Endothelial cell (in vitro differentiated cells): ENCODE results near the gene SNX25. TPM values are rescaled to one million over a fixed set of nuclear protein-coding genes. Genes with fewer than 3 reads are reported as not detected.
A peak's percentile ranks its signal among the peaks of the same experiment; 100 is the strongest.

ENCODE experiments used
- DNase-seq: peaks from one replicate; pipeline ENCODE4 v3.0.0; 2021; ENCODE audit warnings: low spot score
- H3K27ac Mint-ChIP-seq: one replicate; pipeline ENCODE4 v1.8.0; 2021; ENCODE audit warnings: mixed read lengths, inconsistent platforms; ENCODE audit not compliant: unreplicated experiment
- H3K27me3 Mint-ChIP-seq: one replicate; pipeline ENCODE4 v1.8.0; 2021; ENCODE audit warnings: mild to moderate bottlenecking, moderate library complexity, mixed read lengths, inconsistent platforms; ENCODE audit not compliant: unreplicated experiment
- H3K36me3 Mint-ChIP-seq: one replicate; pipeline ENCODE4 v1.8.0; 2021; ENCODE audit warnings: mild to moderate bottlenecking, low read depth, mixed read lengths, inconsistent platforms; ENCODE audit not compliant: unreplicated experiment
- H3K4me1 Mint-ChIP-seq: one replicate; pipeline ENCODE4 v1.8.0; 2021; ENCODE audit warnings: mild to moderate bottlenecking, mixed read lengths, inconsistent platforms; ENCODE audit not compliant: unreplicated experiment
- H3K4me3 Mint-ChIP-seq: one replicate; pipeline ENCODE4 v1.8.0; 2021; ENCODE audit warnings: mild to moderate bottlenecking, mixed read lengths, inconsistent platforms; ENCODE audit not compliant: unreplicated experiment
- H3K9me3 Mint-ChIP-seq: one replicate; pipeline ENCODE4 v1.8.0; 2021; ENCODE audit warnings: mixed read lengths, inconsistent platforms; ENCODE audit not compliant: unreplicated experiment
- total RNA-seq: library from RNA; stranded (reverse); fragmentation: NEBNext Ultra II Directional; extraction: Animal tissue kit (Norgen Biotek cat#: 25700); gene quantifications from one replicate; pipeline ENCODE4 v1.2.1, GENCODE V29; 2021; ENCODE audit not compliant: unreplicated experiment
- TF ChIP-seq, protein P1 (sequence below): fragments of 200-600 bp; sonication (generic); IDR thresholded peaks from one replicate; pipeline ENCODE4 v1.5.0; 2021; ENCODE audit warnings: antibody characterized with exemption; ENCODE audit not compliant: unreplicated experiment

The SNX25 gene
- total RNA-seq, 1 donor from 2014 or later = 19.3 TPM

DNA sequence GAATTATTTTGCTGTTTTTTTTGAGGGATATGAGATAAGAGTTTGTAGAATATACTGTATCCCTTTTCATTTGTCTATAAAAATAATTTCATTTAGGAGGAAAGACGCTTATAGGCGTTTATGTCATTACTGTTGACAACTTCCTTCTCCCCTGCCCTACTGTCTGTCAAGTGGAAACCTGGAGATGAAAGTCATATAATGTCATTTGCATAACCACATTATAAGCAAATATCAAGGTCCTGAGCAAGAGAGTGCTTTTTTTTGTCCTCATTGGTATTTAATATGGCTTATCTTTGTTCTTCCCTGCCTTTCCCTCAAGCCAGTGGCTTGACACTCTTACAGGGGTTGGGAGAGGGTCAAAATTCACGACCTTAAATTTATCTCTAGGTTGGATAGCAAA, 130.5 kb downstream of the SNX25 start:
- TF ChIP-seq, protein P1, sequence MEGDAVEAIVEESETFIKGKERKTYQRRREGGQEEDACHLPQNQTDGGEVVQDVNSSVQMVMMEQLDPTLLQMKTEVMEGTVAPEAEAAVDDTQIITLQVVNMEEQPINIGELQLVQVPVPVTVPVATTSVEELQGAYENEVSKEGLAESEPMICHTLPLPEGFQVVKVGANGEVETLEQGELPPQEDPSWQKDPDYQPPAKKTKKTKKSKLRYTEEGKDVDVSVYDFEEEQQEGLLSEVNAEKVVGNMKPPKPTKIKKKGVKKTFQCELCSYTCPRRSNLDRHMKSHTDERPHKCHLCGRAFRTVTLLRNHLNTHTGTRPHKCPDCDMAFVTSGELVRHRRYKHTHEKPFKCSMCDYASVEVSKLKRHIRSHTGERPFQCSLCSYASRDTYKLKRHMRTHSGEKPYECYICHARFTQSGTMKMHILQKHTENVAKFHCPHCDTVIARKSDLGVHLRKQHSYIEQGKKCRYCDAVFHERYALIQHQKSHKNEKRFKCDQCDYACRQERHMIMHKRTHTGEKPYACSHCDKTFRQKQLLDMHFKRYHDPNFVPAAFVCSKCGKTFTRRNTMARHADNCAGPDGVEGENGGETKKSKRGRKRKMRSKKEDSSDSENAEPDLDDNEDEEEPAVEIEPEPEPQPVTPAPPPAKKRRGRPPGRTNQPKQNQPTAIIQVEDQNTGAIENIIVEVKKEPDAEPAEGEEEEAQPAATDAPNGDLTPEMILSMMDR = no peak
- peaks cover 27% of the 10 kb centered on the region for H3K36me3 Mint-ChIP-seq

GRCh38 chr4:185341377-185341776, 132.0 kb downstream of the SNX25 start:
- Mint-ChIP-seq H3K36me3 (peaks cover 27% of the 10 kb centered on the region), H3K4me1 (peaks cover 36% of the 10 kb centered on the region), H3K27ac (no peak overlapping the region), H3K9me3 (no peaks in the 10 kb centered on the region), H3K4me3 (no peak overlapping the region), H3K27me3 (peaks cover 3% of the 10 kb centered on the region)
- TF ChIP-seq, protein P1 = no peak
- DNase-seq = no peak

More for the DNA sequence above, 130.5 kb downstream of the SNX25 start:
- peaks cover 3% of the 10 kb centered on the region for H3K27me3 Mint-ChIP-seq
- no peak overlapping the region for H3K4me3 Mint-ChIP-seq
- no peaks in the 10 kb centered on the region for H3K9me3 Mint-ChIP-seq
- no peak for DNase-seq
- H3K4me1 Mint-ChIP-seq = peaks cover 42% of the 10 kb centered on the region
- H3K27ac Mint-ChIP-seq = no peak overlapping the region

DNA sequence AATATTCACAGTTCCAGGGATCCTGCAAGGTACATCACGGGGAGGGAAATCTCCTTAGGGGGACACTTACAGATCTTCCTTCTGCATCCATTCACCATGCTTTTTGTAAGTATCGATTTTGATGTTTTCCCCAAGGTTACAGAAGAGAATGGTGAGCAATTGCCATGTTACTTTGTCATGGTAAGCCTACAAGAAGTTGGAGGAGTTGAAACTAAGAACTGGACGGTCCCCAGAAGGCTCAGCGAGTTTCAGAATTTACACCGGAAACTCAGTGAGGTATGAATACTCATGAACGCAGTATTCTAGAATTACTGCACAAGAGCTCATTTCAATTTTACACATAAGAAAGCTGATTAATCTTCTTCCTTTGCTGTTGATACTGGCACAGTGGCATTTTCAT, 132.4 kb downstream of the SNX25 start:
- Mint-ChIP-seq H3K27ac (no peak overlapping the region), H3K4me3 (peak overlapping the region; percentile 2), H3K9me3 (no peaks in the 10 kb centered on the region), H3K27me3 (peaks cover 3% of the 10 kb centered on the region), H3K4me1 (peaks cover 34% of the 10 kb centered on the region), H3K36me3 (peaks cover 29% of the 10 kb centered on the region)
- TF ChIP-seq, protein P1 = no peak
- no peak for DNase-seq

DNA sequence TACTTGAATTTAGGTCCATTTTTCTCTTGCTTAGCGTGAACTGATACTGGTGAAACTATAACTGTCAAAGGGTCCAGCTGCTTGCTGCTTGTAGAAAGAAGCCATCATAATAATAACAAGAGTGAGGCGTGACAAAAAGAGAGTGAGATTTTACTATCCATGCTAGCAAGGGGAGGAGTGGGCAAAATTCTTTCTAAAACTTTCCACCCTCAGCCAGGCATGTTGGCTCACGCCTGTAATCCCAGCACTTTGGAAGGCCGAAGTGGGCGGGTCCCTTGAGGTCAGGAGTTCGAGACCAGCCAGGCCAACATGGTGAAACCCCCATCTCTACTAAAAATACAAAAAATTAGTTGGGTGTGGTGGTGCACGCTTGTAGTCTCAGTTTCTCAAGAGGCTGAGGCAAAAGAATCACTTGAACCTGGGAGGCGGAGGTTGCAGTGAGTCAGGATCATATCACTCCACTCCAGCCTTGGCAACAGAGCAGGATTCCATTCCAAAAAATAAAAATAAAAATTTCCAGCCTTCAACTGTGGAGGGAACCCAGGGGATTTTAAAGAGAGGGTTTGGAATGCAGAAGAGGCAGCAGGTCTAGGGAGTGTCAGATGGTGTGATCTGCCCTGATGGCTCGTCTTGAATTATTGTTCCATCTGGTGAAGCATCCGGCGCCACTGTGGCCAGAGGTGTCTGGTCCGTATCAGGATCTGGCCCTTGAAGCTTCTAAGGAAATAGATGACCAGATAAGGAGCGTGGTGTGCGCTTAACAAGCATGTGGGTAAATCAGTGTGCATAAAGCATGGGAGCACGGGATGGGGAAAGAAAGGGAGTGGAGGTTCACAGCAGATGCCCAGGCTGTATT, 134.6 kb downstream of the SNX25 start:
- peaks cover 3% of the 10 kb centered on the region for H3K27me3 Mint-ChIP-seq
- H3K9me3 Mint-ChIP-seq = no peaks in the 10 kb centered on the region
- peak overlapping the region; percentile 84 for H3K27ac Mint-ChIP-seq
- TF ChIP-seq, protein P1 = no peak
- peaks cover 34% of the 10 kb centered on the region for H3K4me1 Mint-ChIP-seq
- no peak for DNase-seq
- peaks cover 40% of the 10 kb centered on the region for H3K36me3 Mint-ChIP-seq
- peak overlapping the region; percentile 10 for H3K4me3 Mint-ChIP-seq
